Dendritic cell treated with granulocyte-macrophage colony-stimulating factor and Interleukin-4, amounts not matched to agents 40 ng/mL and 50 ng/mL, for 4 days (primary cell): ENCODE results near the gene ZC3H12C.

ENCODE experiments used
- H3K27ac Mint-ChIP-seq: one replicate; pipeline ENCODE4 v1.8.0; 2022; ENCODE audit warnings: mild to moderate bottlenecking, mixed read lengths
- H3K27me3 Mint-ChIP-seq: one replicate; pipeline ENCODE4 v1.8.0; 2022; ENCODE audit warnings: mild to moderate bottlenecking, mixed read lengths
- H3K36me3 Mint-ChIP-seq: one replicate; pipeline ENCODE4 v1.8.0; 2022; ENCODE audit warnings: low read depth, mixed read lengths
- H3K4me1 Mint-ChIP-seq: one replicate; pipeline ENCODE4 v1.8.0; 2022; ENCODE audit warnings: low read depth, mixed read lengths
- H3K4me3 Mint-ChIP-seq: one replicate; pipeline ENCODE4 v1.8.0; 2022; ENCODE audit warnings: mild to moderate bottlenecking, moderate library complexity, mixed read lengths
- H3K9me3 Mint-ChIP-seq: one replicate; pipeline ENCODE4 v1.8.0; 2022; ENCODE audit warnings: mixed read lengths
- intact Hi-C: fragments of 100-400 bp; cut with micrococcal nuclease; formaldehyde crosslinking; loops from one replicate; pipeline ENCODE4 v1.15.0; 2022

ZC3H12C gene

DNA sequence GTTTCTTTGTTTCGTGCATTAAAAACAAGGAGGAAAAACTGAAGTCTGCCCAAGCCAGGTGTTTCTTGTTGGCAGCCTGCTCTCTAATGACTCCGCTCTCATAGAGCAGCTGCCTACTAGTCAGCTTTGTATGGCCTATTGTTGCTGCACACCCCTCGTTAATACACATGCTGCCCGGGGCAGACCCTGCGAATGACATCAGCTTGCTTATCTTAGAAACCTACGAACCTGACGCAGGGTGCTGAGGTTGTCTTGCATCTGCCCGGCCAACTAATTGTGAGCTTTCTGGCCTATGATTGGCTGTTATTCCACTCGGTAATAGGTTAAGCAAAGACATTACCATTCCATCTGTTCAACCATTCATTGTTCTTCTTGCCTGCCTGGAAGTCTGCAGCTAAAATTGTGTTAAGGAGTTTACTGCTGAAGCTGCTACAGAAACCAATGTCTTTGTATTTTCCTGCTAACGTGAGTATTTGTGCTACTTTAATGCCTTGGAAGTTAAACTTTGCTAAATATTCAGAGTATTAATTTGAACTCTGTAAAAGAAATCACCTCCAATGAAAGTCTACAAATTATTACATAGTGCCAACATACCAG is 37.5 kb downstream of the ZC3H12C start:
- Mint-ChIP-seq H3K27ac (no peak overlapping the region), H3K4me1 (no peaks in the 10 kb centered on the region), H3K9me3 (no peaks in the 10 kb centered on the region)

GRCh38 chr11:110131386-110132123 is 38.4 kb downstream of the ZC3H12C start:
- intact Hi-C loops: no loop called here
- Mint-ChIP-seq H3K36me3 (no peaks in the 10 kb centered on the region), H3K27me3 (no peaks in the 10 kb centered on the region), H3K27ac (no peak overlapping the region), H3K4me3 (no peak overlapping the region), H3K4me1 (no peaks in the 10 kb centered on the region), H3K9me3 (no peaks in the 10 kb centered on the region)

More for the DNA sequence above, 37.5 kb downstream of the ZC3H12C start:
- Mint-ChIP-seq H3K27me3 (no peaks in the 10 kb centered on the region), H3K36me3 (no peaks in the 10 kb centered on the region), H3K4me3 (no peak overlapping the region)
- intact Hi-C loops: no loop called here

GRCh38 chr11:110133160-110133559 is 40.0 kb downstream of the ZC3H12C start:
- intact Hi-C loops: no loop called here
- Mint-ChIP-seq H3K4me3 (no peak overlapping the region), H3K4me1 (no peaks in the 10 kb centered on the region)

DNA sequence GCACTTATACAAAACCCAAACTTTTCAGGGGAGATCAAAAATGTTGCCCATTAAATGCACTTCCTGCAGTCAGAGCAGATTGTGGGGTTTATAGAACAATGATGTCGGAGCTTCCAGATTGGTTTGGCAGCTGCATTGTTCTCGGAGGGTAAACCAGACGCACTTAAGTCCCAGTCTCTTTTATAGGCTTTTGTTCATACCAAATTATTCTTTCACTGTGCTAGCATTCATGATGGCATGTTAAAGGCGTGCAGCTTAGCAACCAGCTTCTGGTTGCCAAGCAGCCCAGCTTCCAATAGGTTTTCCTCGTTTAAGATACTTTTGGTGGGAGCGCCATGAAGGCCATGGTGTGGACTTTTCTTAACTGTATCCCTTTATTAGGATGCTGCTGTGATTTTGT is 40.9 kb downstream of the ZC3H12C start:
- intact Hi-C loops: no loop called here

More at GRCh38 chr11:110133160-110133559, 40.0 kb downstream of the ZC3H12C start:
- Mint-ChIP-seq H3K9me3 (no peaks in the 10 kb centered on the region), H3K27me3 (no peaks in the 10 kb centered on the region), H3K36me3 (no peaks in the 10 kb centered on the region), H3K27ac (no peak overlapping the region)

GRCh38 chr11:110141812-110142211 is 48.6 kb downstream of the ZC3H12C start:
- Mint-ChIP-seq H3K27me3 (no peaks in the 10 kb centered on the region), H3K4me3 (no peak overlapping the region), H3K36me3 (no peaks in the 10 kb centered on the region), H3K27ac (no peak overlapping the region), H3K4me1 (no peaks in the 10 kb centered on the region), H3K9me3 (no peaks in the 10 kb centered on the region)
- intact Hi-C loops: no loop called here

More for the DNA sequence above, 40.9 kb downstream of the ZC3H12C start:
- no peak overlapping the region for H3K27ac Mint-ChIP-seq
- H3K4me3 Mint-ChIP-seq: no peak overlapping the region
- no peaks in the 10 kb centered on the region for H3K36me3 Mint-ChIP-seq
- H3K9me3 Mint-ChIP-seq: no peaks in the 10 kb centered on the region
- no peaks in the 10 kb centered on the region for H3K27me3 Mint-ChIP-seq
- no peaks in the 10 kb centered on the region for H3K4me1 Mint-ChIP-seq

DNA sequence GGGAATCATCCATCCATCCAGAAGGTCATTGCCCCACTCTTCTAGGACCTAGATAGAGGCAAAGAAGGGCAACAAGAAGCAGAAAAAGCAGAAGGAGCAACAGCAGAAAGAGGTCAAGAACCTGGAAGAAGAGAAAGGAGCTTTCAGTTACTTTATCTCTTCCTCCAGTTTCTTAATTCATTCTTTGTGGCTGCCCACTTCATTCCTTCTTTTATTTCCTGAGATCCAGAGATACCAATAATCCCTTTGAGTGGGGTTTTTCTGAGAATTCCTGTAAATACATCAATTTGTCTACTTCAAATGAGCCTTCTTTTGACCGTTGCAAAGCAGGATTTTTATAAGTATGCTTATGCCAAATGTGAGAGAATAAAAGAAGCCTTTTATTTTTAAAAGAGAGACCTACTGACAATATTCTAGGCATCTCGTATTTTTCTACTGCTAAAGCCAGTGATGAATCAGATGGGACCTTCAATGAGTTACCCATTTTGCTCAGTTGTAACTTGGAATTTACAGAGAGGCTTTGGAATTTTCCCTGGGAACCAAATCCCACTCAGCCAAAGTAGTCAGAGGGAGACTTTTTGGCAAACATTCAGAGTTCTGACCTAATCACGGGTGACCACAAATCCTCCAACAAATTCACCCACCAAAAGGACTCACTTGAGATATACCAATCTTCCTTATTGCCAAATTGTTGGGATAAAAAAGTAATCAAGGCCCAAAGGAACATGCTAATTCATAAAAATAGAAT is 54.9 kb downstream of the ZC3H12C start:
- Mint-ChIP-seq H3K4me3 (no peak overlapping the region), H3K27ac (no peak overlapping the region), H3K36me3 (no peaks in the 10 kb centered on the region), H3K27me3 (no peaks in the 10 kb centered on the region), H3K9me3 (no peaks in the 10 kb centered on the region), H3K4me1 (peaks cover 14% of the 10 kb centered on the region)
- intact Hi-C loops: no loop called here

DNA sequence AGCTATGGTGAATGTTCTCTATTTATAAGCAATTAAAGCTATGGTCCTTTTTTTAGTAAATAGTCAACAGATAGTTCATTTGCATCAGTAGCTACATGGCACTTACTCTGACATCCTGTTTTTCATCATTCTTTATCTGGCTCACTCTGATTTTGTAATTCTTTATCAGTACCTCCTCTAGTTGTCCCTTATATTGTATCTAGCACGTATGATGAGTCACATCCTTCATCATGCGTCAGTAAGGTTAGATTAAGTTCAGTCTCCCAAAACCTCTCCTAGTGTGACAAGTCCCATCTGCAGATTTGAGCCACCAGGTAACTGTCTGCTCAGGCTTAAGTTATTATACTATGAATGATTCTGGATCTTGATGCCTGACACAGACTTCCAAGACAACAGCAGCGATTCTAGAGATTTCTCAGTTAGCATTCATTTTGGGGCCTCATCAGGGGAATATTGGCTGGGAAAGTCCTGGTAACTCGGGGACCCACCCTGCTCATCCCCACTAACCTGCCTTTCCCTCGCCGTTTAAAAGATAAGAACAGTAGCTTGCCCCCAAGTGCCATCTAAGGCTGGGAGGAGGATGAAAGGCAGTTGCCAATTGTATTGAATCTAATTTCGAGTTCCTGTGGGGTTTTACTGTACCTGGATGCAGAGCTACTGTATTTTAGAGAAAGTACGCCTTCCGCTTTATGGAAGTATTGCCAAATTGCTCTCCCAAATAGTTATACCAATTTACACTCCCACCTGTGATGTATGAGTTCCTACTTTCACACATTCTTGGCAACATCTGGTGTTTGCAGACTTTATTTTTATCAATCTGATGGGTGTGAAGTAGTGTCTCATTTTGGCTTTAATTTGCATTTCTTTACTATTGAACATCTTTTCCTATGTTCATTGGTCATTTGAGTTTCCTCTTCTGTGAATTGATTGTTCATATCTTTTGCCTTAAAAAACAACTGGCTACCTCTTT is 55.9 kb downstream of the ZC3H12C start:
- H3K9me3 Mint-ChIP-seq: no peaks in the 10 kb centered on the region
- H3K4me3 Mint-ChIP-seq: no peak overlapping the region
- intact Hi-C loops: no loop called here
- H3K27me3 Mint-ChIP-seq: no peaks in the 10 kb centered on the region
- peaks cover 14% of the 10 kb centered on the region for H3K4me1 Mint-ChIP-seq
- H3K36me3 Mint-ChIP-seq: no peaks in the 10 kb centered on the region
- no peak overlapping the region for H3K27ac Mint-ChIP-seq

- peaks cover 14% of the 10 kb centered on the region for H3K4me1 Mint-ChIP-seq
- no peaks in the 10 kb centered on the region for H3K36me3 Mint-ChIP-seq
- H3K27me3 Mint-ChIP-seq: no peaks in the 10 kb centered on the region
- intact Hi-C loops: no loop called here
- no peak overlapping the region for H3K27ac Mint-ChIP-seq
- no peak overlapping the region for H3K4me3 Mint-ChIP-seq
- H3K9me3 Mint-ChIP-seq: no peaks in the 10 kb centered on the region
These were observed 59.0 kb downstream of the ZC3H12C start for GRCh38 chr11:110152199-110152598.

DNA sequence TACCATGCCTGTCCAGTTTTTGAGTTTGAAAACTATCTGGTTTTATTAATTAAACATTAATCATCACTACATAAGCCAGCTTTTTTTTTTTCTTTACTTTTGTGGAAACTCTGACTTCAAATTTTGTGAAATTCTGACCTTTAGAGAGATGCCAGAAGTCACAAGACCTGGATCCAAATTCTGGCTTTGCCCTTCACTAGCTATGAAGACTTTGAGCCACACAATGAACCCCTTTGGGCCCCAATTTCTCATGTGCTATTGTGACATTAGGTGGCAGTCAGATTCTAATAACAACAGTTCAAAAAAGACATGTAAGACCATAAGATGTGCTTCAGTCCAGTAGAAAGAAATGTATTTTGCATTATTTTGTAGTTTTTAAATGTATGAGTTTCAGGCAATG is 60.3 kb downstream of the ZC3H12C start:
- no peaks in the 10 kb centered on the region for H3K27me3 Mint-ChIP-seq
- H3K27ac Mint-ChIP-seq: no peak overlapping the region
- no peaks in the 10 kb centered on the region for H3K9me3 Mint-ChIP-seq
- H3K4me3 Mint-ChIP-seq: no peak overlapping the region
- H3K36me3 Mint-ChIP-seq: peaks cover 1% of the 10 kb centered on the region
- H3K4me1 Mint-ChIP-seq: peaks cover 5% of the 10 kb centered on the region
- intact Hi-C loops: no loop called here

DNA sequence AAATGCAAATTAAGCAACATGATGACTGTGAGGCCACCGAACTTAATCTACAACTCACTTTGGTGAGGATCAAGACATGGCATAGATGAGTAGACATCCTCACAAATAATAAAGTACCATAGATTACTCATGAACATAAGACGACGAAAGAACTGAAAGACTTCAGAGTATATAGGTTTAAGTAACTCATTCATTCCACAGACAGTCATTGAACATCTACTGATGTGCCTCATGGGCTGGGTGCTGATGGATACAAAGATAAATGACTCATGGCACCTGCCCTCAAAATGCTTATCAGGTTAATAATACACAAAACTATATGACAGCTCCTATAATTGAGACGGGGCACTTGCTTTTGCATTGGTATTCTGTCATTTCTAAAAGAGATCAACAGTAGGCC is 63.3 kb downstream of the ZC3H12C start:
- no peaks in the 10 kb centered on the region for H3K27me3 Mint-ChIP-seq
- H3K4me3 Mint-ChIP-seq: no peak overlapping the region
- intact Hi-C loops: no loop called here
- no peaks in the 10 kb centered on the region for H3K4me1 Mint-ChIP-seq
- H3K9me3 Mint-ChIP-seq: no peaks in the 10 kb centered on the region
- H3K36me3 Mint-ChIP-seq: peaks cover 11% of the 10 kb centered on the region
- no peak overlapping the region for H3K27ac Mint-ChIP-seq

DNA sequence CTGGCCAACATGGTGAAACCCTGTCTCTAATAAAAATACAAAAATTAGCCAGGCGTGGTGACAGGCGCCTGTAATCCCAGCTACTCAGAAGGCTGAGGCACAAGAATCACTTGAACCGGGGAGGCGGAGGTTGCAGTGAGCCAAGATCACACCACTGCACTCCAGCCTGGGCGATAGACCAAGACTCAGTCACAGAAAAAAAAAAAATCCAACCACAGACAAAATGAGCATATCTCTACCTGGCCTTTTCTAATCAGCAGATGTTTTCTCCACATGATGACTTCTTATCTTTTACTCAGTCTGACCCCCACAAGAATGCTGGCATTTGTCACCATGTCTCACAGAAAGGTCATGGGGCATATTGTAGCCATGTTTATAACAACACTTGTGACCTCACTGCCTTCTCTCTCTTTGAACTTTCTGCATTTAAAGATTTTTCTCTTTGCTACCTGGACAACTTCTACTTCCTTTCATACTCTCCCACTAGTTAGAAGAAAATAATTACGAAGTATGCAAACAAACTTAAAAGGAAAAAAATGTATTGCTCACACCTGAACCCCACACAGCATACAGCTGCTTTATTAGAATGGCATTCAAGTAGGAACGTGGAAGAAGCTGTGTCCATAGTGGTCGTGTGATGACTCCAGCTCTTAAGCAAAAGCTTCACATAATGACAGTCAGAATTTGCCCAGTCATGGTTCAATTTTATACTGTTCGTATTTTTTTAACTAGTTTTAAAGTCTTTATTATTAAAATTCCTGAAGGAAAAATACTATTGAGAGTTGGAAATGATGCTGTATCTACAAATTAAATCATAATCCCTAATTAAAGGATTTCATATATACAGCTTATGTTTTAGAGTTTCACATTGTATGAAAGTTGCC is 65.4 kb downstream of the ZC3H12C start:
- Mint-ChIP-seq H3K27me3 (no peaks in the 10 kb centered on the region), H3K27ac (no peak overlapping the region), H3K4me3 (no peak overlapping the region), H3K4me1 (no peaks in the 10 kb centered on the region), H3K36me3 (peaks cover 19% of the 10 kb centered on the region), H3K9me3 (no peaks in the 10 kb centered on the region)
- intact Hi-C loops: no loop called here

DNA sequence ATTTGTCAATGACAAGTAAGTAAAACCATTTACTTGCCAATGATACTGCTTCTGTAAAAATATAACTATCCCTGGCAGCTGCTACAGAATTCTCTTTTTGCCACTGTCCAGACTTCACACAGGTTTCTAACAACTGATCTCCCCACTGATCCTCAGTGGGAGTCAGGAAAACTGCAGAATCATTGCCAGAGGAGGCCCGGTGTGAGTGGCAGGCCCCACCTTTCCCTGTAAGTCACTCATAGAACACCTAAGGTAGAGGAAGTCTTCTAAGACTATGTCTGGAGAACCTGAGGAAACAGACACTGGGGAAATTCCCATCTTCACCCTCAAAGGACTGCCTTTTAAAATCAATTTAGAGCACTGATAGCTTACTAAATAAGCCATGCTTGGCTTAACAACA is 66.3 kb downstream of the ZC3H12C start:
- intact Hi-C loops: no loop called here
- Mint-ChIP-seq H3K27me3 (no peaks in the 10 kb centered on the region), H3K4me3 (no peak overlapping the region), H3K9me3 (no peaks in the 10 kb centered on the region), H3K4me1 (no peaks in the 10 kb centered on the region), H3K36me3 (peaks cover 29% of the 10 kb centered on the region), H3K27ac (no peak overlapping the region)

GRCh38 chr11:110160016-110160415 is 66.8 kb downstream of the ZC3H12C start:
- H3K27ac Mint-ChIP-seq: no peak overlapping the region
- intact Hi-C loops: no loop called here
- H3K36me3 Mint-ChIP-seq: peaks cover 34% of the 10 kb centered on the region
- no peaks in the 10 kb centered on the region for H3K4me1 Mint-ChIP-seq
- H3K27me3 Mint-ChIP-seq: no peaks in the 10 kb centered on the region
- no peaks in the 10 kb centered on the region for H3K9me3 Mint-ChIP-seq
- no peak overlapping the region for H3K4me3 Mint-ChIP-seq
